D341Med (cell line): ENCODE results near the gene PHYHD1.

ENCODE experiments used
- DNase-seq: peaks from one replicate; pipeline ENCODE4 v3.0.0; 2012; ENCODE audit warnings: low spot score

The PHYHD1 gene

GRCh38 chr9:128901379-128901778 is 19.4 kb upstream of the PHYHD1 start:
- no peak for DNase-seq

- DNase-seq = no peak
Measured at GRCh38 chr9:128901822-128902221, 19.0 kb upstream of the PHYHD1 start.

- no peak for DNase-seq
Measured at GRCh38 chr9:128902351-128903078, 18.3 kb upstream of the PHYHD1 start.

- no peak for DNase-seq
Measured at GRCh38 chr9:128903079-128903461, 17.7 kb upstream of the PHYHD1 start.

- DNase-seq = no peak
Measured at GRCh38 chr9:128903871-128904620, 16.7 kb upstream of the PHYHD1 start.

GRCh38 chr9:128905964-128906363 is 14.8 kb upstream of the PHYHD1 start:
- DNase-seq = no peak

GRCh38 chr9:128906741-128907140 is 14.0 kb upstream of the PHYHD1 start:
- DNase-seq = no peak

GRCh38 chr9:128908372-128908771 is 12.4 kb upstream of the PHYHD1 start:
- DNase-seq = no peak

GRCh38 chr9:128909859-128910258 is 10.9 kb upstream of the PHYHD1 start:
- no peak for DNase-seq

- no peak for DNase-seq
Measured at GRCh38 chr9:128910906-128911305, 9.9 kb upstream of the PHYHD1 start.

GRCh38 chr9:128911529-128912035 is 9.2 kb upstream of the PHYHD1 start:
- DNase-seq = no peak

- no peak for DNase-seq
Measured at GRCh38 chr9:128912270-128912853, 8.4 kb upstream of the PHYHD1 start.

GRCh38 chr9:128913048-128913900 is 7.5 kb upstream of the PHYHD1 start:
- DNase-seq = no peak

GRCh38 chr9:128913995-128914772 is 6.6 kb upstream of the PHYHD1 start:
- no peak for DNase-seq

- DNase-seq = no peak
Measured at GRCh38 chr9:128916204-128916603, 4.6 kb upstream of the PHYHD1 start.

- DNase-seq = no peak
Measured at GRCh38 chr9:128916745-128917144, 4.0 kb upstream of the PHYHD1 start.

- DNase-seq = no peak
Measured at GRCh38 chr9:128917151-128917849, 3.5 kb upstream of the PHYHD1 start.

- DNase-seq = no peak
Measured at GRCh38 chr9:128918921-128919320, 1.9 kb upstream of the PHYHD1 start.

- no peak for DNase-seq
Measured at GRCh38 chr9:128919402-128920089, 1.2 kb upstream of the PHYHD1 start.
